Heart left ventricle (tissue), 16 donors: Measurements from ENCODE around the gene LMTK3. TPM values are rescaled to one million over a fixed set of nuclear protein-coding genes. Genes with fewer than 3 reads are reported as not detected.
A peak's percentile ranks its signal among the peaks of the same experiment; 100 is the strongest.

Experiments
- ATAC-seq, 4 donors: fragments of 200-7000 bp; cut with Tn5 transposase; one replicate each; pipeline ENCODE4 v1.9.1; 2020 to 2022; ENCODE audit warnings: moderate library complexity in 4 of 4, mild to moderate bottlenecking in 3 of 4, moderate number of reproducible peaks in 1 of 4
- DNase-seq, 5 donors: peaks; one replicate each; pipeline ENCODE4 v3.0.0-alpha.2; 2020
- H3K27ac ChIP-seq, 12 donors: fragments of 200-600 bp; sonication (generic) in 4 of 12; one replicate each; pipeline versions ENCODE4 v1.5.0 to v1.8.0; 2016 to 2022; ENCODE audit warnings: mild to moderate bottlenecking in 2 of 12
- H3K27me3 ChIP-seq, 9 donors: fragments of 200-600 bp; sonication (generic) in 2 of 9; one replicate each; pipeline versions ENCODE4 v1.5.1 to v1.8.0; 2016 to 2022; ENCODE audit warnings: mild to moderate bottlenecking in 3 of 9
- H3K36me3 ChIP-seq, 9 donors: fragments of 200-600 bp; sonication (generic) in 2 of 9; one replicate each; pipeline versions ENCODE4 v1.5.0 to v1.8.0; 2018 to 2022; ENCODE audit warnings: mild to moderate bottlenecking in 2 of 9
- H3K4me1 ChIP-seq, 12 donors: fragments of 200-600 bp; sonication (generic) in 4 of 12; one replicate each; pipeline versions ENCODE4 v1.5.0 to v1.8.0; 2016 to 2022; ENCODE audit warnings: mild to moderate bottlenecking in 3 of 12
- H3K4me3 ChIP-seq, 12 donors: fragments of 200-600 bp; sonication (generic) in 4 of 12; one replicate each; pipeline versions ENCODE4 v1.5.0 to v1.8.0; 2017 to 2022; ENCODE audit warnings: mild to moderate bottlenecking in 9 of 12, moderate library complexity in 4 of 12
- H3K9me3 ChIP-seq, 12 donors: fragments of 200-600 bp; sonication (generic) in 4 of 12; one replicate each; pipeline versions ENCODE4 v1.5.0 to v1.8.0; 2016 to 2022; ENCODE audit warnings: mild to moderate bottlenecking in 1 of 12
- POLR2A ChIP-seq, 2 donors: fragments of 450-650 bp; IDR thresholded peaks; one replicate each; pipeline ENCODE4 v1.6.1; 2017; ENCODE audit warnings: antibody characterized with exemption in 2 of 2, mild to moderate bottlenecking in 2 of 2, moderate library complexity in 2 of 2
- WGBS, 4 donors: extraction: QIAGEN DNeasy Blood & Tissue Kit in 2 of 4; methylation state at CpG; one replicate each; pipeline versions ENCODE4 v1.1.5 to v1.1.7; 2013 to 2018; 5-methylcytosine and 5-hydroxymethylcytosine counted together
- intact Hi-C, 10 donors: fragments of 100-400 bp; cut with DNase I; formaldehyde crosslinking; loops; one replicate each; pipeline versions ENCODE4 v1.11.1 to v1.14.2; 2022
- polyA plus RNA-seq, 2 donors: library from polyadenylated mRNA; stranded (reverse); fragments of 200-250 nt; gene quantifications; one replicate each; pipeline ENCODE4 v1.2.3, GENCODE V29; 2013
- total RNA-seq, 9 donors: library from RNA; depleted of rRNA in 2 of 9; stranded (reverse); fragments of >200 nt in 2 of 9; fragmentation: NEBNext Ultra II Directional in 3 of 9; extraction: Animal tissue kit (Norgen Biotek cat#: 25700) in 3 of 9; gene quantifications; one replicate each; pipeline versions ENCODE4 v1.1.0 to v1.2.4, GENCODE V29; 2016 to 2023
- TF ChIP-seq, protein P1 (sequence below), 12 donors: fragments of 200-600 bp; sonication (generic) in 4 of 12; IDR thresholded peaks; one replicate each; pipeline versions ENCODE4 v1.5.0 to v1.8.0; 2018 to 2022; ENCODE audit warnings: antibody characterized with exemption in 12 of 12, mild to moderate bottlenecking in 5 of 12
- donor health status: ischemic (EF 13 %, LVEDD 7.1; RV severe dilation, severe dysfunction).
- donor health status: healthy with polysubstance abuse.
- donor health status: DM: no; HTN: yes; CAD: no.
- donor health status: DM: no; HTN: no; CAD: no.
- donor health status: ischemic (EF 25% LVEDD 6.9; RV normal size, moderate dysfunction).
- donor health status: ischemic (EF 25% LVEDD 5.7; RV mildly dilated, moderate dysfunction).
- donor health status: healthy.
- donor health status: DM: yes; HTN: yes; CAD: no.
- donor health status: ischemic (EF 35%, LVEDD 5.7; RV mildly dilated, moderate dysfunction).
- donor health status: nonischemic (EF 11% LVEDD 7.7; RV severe dilation, severe dysfunction).
- donor health status: DM: yes; HTN: yes; CAD: no.
- donor health status: PGD.
- donor health status: ischemic (EF 29% LVEDD 5.4; RV normal size, mild dysfunction).
- donor health status: nonischemic (EF 23%, LVEDD 6.1; RV moderate dilation, normal function).

Gene LMTK3
- total and polyA plus RNA-seq, 11 donors = 0.19 to 1.9 (median 1.3) TPM

DNA sequence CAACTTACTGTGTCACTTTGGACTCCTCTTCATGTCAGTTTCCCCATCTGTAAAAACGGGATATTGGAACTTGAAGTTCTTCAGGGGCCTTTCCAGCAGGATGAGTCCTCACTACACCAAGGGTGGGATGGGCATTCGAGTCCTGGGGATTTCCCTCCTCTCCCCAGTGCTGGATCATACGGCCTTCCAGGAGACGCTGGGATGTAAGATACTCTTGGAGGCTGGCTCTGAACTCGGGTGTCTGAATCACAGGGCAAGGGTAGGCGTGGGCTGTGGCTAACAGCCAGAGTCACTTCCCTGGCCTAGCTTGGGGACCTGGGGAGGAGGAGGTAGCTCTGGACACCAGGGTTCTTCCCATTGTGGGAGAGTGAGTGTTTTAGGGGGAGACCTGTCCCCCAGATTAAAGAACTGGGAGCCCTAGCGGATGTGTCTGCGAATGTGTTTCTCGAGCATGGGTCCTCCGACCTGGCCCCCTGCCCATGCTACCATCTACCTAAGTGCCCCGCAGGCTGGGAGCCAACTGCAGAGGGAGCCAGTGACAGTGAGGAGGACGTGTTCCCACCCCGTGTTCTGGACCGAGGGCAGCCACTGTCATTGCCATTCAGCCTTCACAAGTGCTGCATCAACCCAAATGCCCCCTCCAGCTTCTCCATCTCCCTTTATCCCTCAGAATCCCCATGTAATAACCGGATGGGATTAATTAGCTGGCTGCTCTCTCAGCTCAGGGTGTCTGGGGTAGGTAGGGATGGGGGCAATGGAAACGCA lies 44.9 kb downstream of the LMTK3 start:
- TF ChIP-seq, protein P1, sequence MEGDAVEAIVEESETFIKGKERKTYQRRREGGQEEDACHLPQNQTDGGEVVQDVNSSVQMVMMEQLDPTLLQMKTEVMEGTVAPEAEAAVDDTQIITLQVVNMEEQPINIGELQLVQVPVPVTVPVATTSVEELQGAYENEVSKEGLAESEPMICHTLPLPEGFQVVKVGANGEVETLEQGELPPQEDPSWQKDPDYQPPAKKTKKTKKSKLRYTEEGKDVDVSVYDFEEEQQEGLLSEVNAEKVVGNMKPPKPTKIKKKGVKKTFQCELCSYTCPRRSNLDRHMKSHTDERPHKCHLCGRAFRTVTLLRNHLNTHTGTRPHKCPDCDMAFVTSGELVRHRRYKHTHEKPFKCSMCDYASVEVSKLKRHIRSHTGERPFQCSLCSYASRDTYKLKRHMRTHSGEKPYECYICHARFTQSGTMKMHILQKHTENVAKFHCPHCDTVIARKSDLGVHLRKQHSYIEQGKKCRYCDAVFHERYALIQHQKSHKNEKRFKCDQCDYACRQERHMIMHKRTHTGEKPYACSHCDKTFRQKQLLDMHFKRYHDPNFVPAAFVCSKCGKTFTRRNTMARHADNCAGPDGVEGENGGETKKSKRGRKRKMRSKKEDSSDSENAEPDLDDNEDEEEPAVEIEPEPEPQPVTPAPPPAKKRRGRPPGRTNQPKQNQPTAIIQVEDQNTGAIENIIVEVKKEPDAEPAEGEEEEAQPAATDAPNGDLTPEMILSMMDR (IDR thresholded peaks at IDR 0.05) = no peak
- no peak for TF ChIP-seq POLR2A (IDR thresholded peaks at IDR 0.05)
- 67 to 77% (median 74%) methylated on average over 11 to 16 of the region's 16 CpGs for whole genome bisulfite sequencing, 4 donors
- intact Hi-C loops = no loop called here
- H3K9me3 ChIP-seq = no peaks in the 10 kb centered on the region
- H3K4me1 ChIP-seq = peaks cover 2 to 25% (median 16%) of the 10 kb centered on the region in 12 donors
- DNase-seq (peak in 1 of 5 donors; percentile 47), ATAC-seq (no peak)
- H3K27me3 ChIP-seq = no peaks in the 10 kb centered on the region
- H3K27ac ChIP-seq = no peak overlapping the region
- no peak overlapping the region for H3K4me3 ChIP-seq
- H3K36me3 ChIP-seq = peaks cover 0 to 17% (median 14%) of the 10 kb centered on the region in 9 donors

DNA sequence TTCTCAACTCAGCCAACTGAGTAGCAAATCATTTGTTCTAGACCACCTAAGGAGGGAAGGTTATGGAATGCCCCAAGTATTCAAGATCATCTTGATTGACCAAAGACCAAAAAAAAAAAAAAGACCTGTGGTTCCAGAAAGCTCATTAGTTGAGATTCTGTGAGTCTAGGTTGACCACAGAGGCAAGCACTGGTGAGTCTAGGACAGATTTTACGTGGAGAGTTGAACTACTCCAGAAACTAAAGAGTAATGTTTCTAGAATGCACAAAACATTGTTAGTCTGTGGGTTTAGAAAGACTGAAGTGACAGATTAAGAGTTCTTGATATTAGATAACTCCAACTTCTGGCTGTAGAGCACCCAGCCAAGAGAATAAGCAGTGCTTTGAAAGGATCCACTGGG lies 46.4 kb downstream of the LMTK3 start:
- intact Hi-C loops = no loop called here
- H3K4me3 ChIP-seq = no peak overlapping the region
- H3K27me3 ChIP-seq = no peaks in the 10 kb centered on the region
- ATAC-seq = no peak
- H3K27ac ChIP-seq = no peak overlapping the region
- peaks cover 2 to 13% (median 10%) of the 10 kb centered on the region in 12 donors for H3K4me1 ChIP-seq
- 92 to 100% (median 99%) methylated on average over 1 of the region's 1 CpG for WGBS, 4 donors
- no peak for DNase-seq
- TF ChIP-seq, protein P1 (IDR thresholded peaks at IDR 0.05) = no peak
- no peak for TF ChIP-seq POLR2A (IDR thresholded peaks at IDR 0.05)
- H3K9me3 ChIP-seq = no peaks in the 10 kb centered on the region
- H3K36me3 ChIP-seq = peaks cover 0 to 2% (median 0%) of the 10 kb centered on the region in 9 donors

DNA sequence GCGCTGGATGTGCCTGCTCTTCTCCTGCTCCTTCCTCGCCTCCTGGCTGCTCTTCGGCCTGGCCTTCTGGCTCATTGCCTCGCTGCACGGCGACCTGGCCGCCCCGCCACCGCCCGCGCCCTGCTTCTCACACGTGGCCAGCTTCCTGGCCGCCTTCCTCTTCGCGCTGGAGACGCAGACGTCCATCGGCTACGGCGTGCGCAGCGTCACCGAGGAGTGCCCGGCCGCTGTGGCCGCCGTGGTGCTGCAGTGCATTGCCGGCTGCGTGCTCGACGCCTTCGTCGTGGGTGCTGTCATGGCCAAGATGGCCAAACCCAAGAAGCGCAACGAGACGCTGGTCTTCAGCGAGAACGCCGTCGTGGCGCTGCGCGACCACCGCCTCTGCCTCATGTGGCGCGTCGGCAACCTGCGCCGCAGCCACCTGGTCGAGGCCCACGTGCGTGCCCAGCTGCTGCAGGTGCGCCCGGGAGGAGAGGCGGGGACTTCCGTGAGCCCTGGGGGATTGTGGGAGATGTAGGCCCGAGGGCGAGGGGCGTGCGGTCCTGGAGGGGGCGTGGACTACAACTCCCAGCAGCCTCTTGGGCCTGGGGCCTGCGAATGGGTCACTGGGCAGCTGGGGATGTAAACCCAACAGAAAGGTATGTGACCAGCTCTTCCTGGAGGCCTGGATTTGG lies 49.5 kb downstream of the LMTK3 start:
- no peak for TF ChIP-seq POLR2A (IDR thresholded peaks at IDR 0.05)
- TF ChIP-seq, protein P1 (IDR thresholded peaks at IDR 0.05) = no peak
- H3K4me1 ChIP-seq = no peaks in the 10 kb centered on the region
- H3K9me3 ChIP-seq = no peaks in the 10 kb centered on the region
- H3K27ac ChIP-seq = no peak overlapping the region
- peaks cover 0 to 4% (median 0%) of the 10 kb centered on the region in 9 donors for H3K36me3 ChIP-seq
- H3K4me3 ChIP-seq = no peak overlapping the region
- H3K27me3 ChIP-seq = no peaks in the 10 kb centered on the region
- WGBS, 4 donors = 69 to 83% (median 77%) methylated on average over 51 to 62 of the region's 62 CpGs
- DNase-seq (peak in 2 of 5 donors; percentile 24 to 64), ATAC-seq (no peak)
- intact Hi-C loops = no loop called here

DNA sequence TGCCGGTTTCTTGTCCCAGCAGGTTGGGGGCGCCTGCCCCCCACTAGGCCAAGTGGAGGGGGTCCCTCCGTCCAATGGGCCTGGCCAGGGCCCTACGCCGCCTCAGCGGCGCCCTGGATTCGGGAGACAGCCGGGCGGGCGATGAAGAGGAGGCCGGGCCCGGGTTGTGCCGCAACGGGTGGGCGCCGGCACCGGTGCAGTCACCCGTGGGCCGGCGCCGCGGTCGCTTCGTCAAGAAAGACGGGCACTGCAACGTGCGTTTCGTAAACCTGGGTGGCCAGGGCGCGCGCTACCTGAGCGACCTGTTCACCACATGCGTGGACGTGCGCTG lies 50.0 kb downstream of the LMTK3 start:
- DNase-seq = peak in 2 of 5 donors; percentile 18 to 52
- no peak for ATAC-seq
- intact Hi-C loops = no loop called here
- H3K36me3 ChIP-seq = peaks cover 0 to 9% (median 0%) of the 10 kb centered on the region in 9 donors
- H3K4me1 ChIP-seq = no peaks in the 10 kb centered on the region
- H3K4me3 ChIP-seq = no peak overlapping the region
- H3K9me3 ChIP-seq = no peaks in the 10 kb centered on the region
- 89 to 94% (median 91%) methylated on average over 34 to 36 of the region's 36 CpGs for WGBS, 4 donors
- no peak overlapping the region for H3K27ac ChIP-seq
- TF ChIP-seq POLR2A (IDR thresholded peaks at IDR 0.05) = no peak
- TF ChIP-seq, protein P1 (IDR thresholded peaks at IDR 0.05) = no peak
- no peaks in the 10 kb centered on the region for H3K27me3 ChIP-seq
